G401 (cell line): Measurements from ENCODE around the gene RNASET2. TPM values are rescaled to one million over a fixed set of nuclear protein-coding genes. Genes with fewer than 3 reads are reported as not detected.

Experiments used
- total RNA-seq: library from RNA; depleted of rRNA; stranded (reverse); fragments of >200 nt; shearing (Covaris generic); gene quantifications from 2 replicates; pipeline ENCODE4 v1.2.3, GENCODE V29; 2014; rRNA removed

The RNASET2 gene
- total RNA-seq, 1 experiment from 2014 or later = 61.5 TPM

Other genes starting within 250 kb of the RNASET2 start
- 21.3 and 48.8 TPM in 2 replicates for gene CEP43, start 42.8 kb upstream of the RNASET2 start, total RNA-seq
- gene CCR6, start 166.5 kb upstream of the RNASET2 start, total RNA-seq = not detected in 2 replicates
- gene GPR31, start 201.4 kb upstream of the RNASET2 start, total RNA-seq = not detected in 2 replicates